NCI-H748 treated with DMSO at 0.1 percent for 48 hours (cell line): ENCODE data around the gene VPS36.
"Not testable (repeated sequence)": the region's sequence is repeated elsewhere in the genome, so short reads cannot be mapped to it uniquely, and the experiment has no call there.

Source experiments
- DNase-seq: peaks from one replicate; lab custom pipeline; 2025; lab: John Stamatoyannopoulos, UW

Gene VPS36, protein sequence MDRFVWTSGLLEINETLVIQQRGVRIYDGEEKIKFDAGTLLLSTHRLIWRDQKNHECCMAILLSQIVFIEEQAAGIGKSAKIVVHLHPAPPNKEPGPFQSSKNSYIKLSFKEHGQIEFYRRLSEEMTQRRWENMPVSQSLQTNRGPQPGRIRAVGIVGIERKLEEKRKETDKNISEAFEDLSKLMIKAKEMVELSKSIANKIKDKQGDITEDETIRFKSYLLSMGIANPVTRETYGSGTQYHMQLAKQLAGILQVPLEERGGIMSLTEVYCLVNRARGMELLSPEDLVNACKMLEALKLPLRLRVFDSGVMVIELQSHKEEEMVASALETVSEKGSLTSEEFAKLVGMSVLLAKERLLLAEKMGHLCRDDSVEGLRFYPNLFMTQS

DNA sequence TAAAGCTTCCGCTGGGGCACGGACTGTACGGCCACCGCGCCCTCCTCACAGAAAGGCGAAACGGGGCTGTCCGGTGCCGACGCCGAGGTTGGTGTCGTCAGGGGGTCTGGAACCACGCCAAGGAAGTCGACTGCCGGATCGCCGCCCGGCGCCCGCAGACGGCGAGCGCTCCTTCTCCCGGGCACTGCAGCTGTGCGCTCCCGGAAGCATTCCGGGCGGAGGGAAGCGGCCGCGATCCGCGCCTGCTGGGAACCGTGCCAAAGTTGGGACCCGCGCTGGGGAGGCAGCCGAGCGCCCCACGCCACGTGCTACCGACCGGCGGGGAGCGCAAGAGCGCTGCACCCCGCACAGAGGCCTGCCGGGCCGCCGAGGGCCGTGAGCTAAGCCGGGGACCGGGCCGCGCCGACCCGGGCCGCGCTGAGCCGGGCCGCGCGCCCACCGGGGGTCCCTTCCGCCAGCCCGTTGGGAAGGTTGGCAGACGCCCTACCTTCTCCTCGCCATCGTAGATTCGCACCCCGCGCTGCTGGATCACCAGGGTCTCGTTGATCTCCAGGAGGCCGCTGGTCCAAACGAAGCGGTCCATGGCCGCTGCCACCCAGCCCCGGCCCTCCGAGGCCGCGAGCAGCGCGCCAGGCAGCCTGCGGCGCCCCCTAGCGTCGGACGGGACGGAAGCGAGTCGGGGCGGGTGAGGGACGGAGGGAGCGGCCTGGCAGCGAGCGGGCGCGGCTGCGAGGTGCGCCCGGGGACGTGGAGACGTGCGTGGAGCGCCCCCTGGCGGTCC lies at the start of gene VPS36:
Gene VPS36, minus strand, starts transcription at position 623 of the 781 bp plus-strand sequence. Its CDS starts 40 bp downstream, at position 583.
- peak; percentile 45 for DNase-seq

DNA sequence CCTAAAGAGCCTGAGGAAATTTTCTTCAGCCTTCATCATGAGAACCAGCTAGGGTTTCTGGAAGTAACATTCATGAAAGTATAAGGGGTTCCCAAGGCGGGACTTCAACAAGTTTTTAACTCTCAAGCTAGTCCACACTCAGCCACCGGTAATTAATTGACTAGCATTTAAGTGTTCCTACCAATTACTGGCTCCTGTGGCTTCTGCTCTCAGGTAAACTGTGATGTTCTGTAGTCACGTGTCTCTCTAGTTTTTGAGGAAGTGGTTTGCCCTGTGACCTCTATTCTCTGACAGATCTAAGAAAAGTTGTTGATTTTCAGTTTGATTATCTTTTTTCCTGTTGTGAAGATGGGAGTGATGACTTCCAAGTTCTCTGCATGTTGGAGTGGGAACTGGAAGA lies 47.5 kb upstream of the VPS36 start:
- not testable (repeated sequence) for DNase-seq

DNA sequence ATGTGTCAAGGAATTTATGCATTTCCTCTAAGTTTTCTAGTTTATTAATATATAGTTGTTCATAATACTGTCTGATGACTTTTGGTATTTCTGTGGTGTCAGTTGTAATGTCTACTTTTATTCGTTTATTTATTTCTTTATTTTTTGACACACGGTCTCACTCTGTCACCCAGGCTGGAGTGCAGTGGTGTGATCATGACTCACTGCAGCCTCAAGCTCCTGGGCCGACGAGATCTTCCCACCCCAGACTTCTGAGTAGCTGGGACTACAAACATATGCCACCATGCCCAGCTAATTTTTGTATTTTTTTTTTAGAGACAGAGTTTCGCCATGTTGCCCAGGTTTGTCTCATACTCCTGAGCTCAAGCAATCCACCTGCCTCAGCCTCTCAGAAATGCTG lies 43.8 kb upstream of the VPS36 start:
- DNase-seq: not testable (repeated sequence)

DNA sequence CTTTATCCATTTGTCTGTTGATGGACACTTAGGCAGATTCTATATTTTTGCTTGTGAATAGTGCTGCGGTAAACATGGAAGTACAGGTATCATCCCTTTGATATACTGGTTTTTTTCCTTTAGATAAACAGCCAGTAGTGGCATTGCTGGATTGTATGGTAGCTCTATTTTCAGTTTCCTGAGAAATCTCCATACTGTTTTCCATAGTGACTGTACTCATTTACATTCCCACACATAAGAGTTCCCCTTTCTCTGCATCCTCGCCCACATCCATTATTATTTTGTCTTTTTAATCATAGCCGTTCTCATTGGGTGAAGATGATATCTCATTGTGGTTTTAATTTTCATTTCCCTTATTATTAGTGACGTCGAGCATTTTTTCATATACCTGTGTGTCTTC lies 40.6 kb upstream of the VPS36 start:
- not testable (repeated sequence) for DNase-seq

DNA sequence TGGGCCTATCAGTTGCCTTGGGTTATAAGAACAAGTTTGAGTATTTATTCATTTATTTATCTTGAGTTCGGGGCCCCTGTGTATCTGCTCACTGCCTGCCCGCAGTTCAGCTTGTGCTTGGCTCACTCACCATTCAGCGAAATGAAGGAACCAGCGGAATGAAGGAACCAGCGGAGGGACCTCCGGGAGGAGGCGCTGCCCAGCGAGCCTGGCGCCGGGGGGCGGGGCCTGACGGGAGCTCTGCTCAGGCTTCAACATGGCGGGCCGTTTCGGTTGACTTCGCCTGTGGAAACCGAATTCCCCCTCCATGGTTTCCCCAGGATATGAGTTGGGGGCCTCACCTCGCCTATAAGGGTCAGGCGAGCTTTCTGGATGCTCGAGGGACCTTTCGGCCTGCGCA lies 38.3 kb upstream of the VPS36 start:
- not testable (repeated sequence) for DNase-seq

DNA sequence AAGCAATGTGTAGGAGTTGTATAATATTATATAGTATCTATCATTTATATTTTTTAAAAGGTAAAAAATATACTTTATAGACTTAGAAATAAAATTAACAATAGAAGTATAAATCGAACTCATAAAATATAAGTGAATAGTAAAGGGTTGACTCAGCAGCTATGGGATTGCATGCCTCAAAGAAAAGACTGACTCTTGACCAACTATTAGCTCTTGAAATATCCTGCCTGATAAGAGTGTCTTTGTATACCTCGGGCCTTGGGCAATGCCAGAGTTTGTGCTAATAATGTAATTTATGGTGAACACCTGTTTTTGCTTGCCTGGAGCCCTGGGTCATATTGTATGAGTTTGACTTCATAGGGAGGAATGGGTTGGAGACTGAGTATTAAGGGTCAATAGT lies 36.6 kb upstream of the VPS36 start:
- DNase-seq: not testable (repeated sequence)

DNA sequence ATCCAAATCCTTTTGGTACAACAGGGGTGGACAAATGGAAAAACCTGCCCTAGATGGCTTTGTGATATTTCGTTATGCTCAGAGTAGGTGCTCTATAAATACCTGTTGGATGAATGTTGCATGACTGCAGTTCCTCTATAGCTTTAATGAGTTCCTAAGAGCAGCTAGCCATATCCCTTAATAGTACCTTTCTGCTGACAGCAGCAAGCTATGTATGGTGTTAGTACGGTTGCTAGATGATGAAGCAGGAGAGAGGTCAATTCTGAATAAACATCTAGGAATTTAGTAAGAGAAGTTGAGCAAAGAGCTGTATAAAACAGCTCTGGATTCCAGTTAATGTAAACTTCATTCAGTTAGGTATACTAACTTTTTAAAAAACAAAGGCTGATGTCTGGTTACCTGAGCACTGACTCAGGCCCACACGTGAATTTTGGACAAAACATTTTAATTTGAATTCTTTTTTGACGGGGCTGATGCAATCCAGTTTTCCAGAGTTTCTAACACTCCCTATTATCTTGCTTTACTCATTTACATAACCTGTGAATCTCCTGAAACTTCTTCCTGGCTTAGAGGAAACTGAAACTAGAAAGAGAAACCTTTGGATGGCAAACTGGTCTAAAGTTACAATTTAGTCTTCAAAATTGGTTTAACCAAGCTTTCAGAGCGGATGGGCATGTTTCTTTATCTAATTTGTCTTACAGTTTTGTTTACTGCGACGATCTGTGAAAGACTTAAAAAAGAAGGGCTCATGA lies 30.4 kb upstream of the VPS36 start:
- DNase-seq: not testable (repeated sequence)

DNA sequence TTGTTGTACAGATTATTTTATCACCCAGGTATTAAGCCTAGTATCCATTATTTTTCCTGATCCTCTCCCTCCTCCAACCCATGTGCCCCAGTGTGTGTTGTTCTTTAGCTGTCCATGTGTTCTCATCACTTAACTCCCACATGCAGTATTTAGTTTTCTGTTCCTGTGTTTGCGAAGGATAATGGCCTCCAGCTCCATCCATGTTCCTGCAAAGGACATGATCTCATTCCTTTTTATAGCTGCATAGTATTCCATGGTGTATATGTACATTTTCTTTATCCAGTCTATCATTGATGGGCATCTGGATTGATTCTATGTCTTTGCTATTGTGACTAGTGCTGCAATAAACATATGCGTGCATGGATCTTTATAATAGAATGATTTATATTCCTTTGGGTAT lies 18.1 kb upstream of the VPS36 start:
- DNase-seq: not testable (repeated sequence)

DNA sequence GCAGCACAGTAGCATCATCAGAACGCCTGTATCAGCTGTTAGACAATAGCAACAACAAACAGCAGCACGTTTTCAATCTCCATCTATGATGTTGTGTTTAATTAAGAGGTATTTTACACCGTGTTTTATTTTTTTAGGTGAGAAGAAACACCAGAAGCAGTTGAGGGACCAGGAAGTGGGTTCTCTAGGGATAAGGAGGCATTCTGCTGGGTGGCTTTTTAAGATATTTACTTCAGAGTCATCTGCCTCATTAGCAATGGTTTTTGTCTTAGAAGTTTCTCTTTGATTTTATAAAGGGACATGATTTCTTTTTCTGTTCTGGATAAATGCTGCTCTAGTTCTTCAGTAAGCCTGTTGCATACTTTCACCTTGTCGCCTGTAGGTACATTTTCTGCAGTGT lies 13.1 kb upstream of the VPS36 start:
- no peak for DNase-seq

DNA sequence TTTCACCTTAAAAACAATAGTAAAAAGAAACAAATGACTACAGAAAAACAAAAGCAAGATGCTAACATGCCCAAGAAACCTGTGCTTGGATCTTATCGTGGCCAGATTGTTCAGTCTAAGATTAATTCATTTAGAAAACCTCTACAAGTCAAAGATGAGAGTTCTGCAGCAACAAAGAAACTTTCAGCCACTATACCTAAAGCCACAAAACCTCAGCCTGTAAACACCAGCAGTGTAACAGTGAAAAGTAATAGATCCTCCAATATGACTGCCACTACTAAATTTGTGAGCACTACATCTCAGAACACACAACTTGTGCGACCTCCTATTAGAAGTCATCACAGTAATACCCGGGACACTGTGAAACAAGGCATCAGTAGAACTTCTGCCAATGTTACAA lies 10.8 kb upstream of the VPS36 start:
- DNase-seq: no peak

DNA sequence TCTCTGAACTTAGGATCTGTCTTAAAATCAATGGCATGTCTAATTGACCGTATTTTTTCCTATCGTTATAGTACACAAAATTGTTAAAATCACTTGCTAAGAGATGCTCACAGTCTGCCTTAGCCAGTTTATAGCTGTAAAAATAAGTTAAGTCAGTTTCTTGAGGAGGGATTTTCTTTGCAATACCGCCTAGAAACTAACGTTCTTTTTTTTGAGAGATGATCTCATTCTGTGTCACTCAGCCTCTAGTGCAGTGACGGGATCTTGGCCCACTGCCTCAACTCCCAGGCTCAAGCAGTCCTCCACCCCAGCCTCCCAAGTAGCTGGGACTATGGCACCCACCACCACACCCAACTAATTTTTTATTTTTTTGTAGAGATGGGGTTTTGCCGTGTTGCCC lies 9.2 kb upstream of the VPS36 start:
- no peak for DNase-seq

DNA sequence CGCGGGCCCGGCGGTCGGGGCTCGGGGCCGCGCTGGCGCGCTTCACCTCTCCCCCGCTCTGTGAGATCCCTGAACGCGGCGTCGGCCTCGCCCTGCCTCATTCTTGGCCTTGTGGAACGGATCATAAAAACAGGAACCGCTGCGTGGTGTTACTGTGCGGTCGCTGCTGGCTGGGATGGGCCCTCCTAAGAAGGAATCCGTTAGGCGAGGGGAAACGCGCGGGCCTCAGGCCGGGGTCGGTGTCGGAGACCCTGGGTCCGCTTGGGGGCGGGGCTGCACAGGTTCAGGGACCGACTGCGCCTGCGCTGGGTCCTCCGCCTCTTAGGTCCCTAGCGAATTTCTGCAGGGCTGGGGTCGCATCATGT lies 5.2 kb upstream of the VPS36 start:
- peak; percentile 73 for DNase-seq

DNA sequence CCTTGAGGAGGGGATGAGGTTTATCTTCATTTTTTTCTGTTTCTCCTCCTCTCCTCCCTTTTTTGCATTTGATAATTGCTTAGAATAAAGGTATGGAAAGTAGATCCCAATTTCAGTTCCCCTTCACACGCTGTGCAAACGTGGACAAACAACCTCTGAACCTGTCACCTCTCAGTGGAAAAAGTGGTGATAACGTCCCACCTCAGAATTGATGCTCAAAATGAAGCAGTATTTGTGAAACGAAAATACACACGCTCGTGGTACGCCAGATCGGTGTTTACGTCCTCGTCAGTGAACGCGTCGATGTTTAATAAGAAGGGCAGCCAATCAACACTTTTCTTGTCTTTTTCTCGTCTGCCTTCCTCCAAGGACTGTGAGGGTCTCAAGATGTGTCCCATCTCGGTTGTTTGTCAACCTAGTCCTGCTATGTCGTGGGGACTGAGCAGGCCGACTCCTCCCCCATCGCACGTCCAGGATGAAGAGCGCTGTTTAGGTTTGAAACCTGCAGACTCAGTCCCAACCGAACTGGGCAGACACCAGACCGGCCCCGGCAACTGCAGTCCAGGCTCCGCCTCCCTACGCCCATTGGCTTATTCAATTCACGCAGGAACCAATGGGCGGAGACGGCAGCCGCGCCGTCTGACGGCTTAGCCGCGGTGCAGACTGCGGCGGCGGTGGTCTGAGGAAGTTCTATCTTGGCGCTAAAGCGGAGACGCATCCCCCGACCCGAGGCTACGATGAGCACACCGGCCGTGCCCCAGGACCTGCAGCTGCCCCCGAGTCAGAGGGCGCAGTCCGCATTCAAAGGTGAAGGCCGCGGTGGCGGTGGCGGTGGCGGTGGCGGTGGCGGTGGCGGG lies 4.6 kb upstream of the VPS36 start, which contains the start of gene CKAP2:
Gene CKAP2, plus strand, starts transcription at position 659 of the 857 bp plus-strand sequence. Its CDS starts 79 bp downstream, at position 738.
- DNase-seq: peak; percentile 88

DNA sequence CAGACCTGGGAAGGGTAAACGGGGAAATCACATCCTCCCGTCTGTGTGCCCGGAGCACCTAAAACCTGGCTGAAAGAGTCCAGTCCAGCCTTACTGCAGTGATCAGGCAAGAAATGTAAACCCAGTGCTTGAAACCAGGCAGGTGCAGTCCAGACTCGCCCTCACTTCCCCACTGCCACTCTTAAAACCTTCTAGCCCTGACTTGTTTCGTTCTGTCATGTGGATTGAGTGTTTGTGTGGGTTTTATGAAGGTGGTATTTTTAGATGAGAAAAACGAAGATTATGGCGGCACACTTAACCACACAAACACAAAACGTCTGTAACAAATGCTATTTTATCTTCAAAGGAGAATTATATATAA lies 4.0 kb upstream of the VPS36 start:
- peak; percentile 58 for DNase-seq

DNA sequence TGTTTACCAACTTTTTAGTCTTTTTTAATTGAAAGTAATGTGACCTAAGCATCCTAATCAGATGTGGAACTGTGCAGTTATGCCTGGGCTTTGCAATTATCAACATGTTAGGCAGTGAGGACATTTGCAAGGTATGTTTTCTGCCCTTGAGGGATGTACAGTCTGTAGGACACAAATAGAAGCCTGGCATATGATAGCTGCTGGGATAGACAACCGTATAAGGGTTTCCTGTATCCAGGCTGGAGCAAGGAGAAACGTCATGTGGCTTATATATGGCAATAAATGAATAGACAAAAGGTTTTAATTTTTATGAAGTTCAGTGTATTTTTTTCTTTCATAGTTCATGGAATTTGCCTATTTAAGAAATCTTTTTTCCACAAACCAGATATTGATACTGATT lies 2.0 kb upstream of the VPS36 start:
- DNase-seq: no peak

DNA sequence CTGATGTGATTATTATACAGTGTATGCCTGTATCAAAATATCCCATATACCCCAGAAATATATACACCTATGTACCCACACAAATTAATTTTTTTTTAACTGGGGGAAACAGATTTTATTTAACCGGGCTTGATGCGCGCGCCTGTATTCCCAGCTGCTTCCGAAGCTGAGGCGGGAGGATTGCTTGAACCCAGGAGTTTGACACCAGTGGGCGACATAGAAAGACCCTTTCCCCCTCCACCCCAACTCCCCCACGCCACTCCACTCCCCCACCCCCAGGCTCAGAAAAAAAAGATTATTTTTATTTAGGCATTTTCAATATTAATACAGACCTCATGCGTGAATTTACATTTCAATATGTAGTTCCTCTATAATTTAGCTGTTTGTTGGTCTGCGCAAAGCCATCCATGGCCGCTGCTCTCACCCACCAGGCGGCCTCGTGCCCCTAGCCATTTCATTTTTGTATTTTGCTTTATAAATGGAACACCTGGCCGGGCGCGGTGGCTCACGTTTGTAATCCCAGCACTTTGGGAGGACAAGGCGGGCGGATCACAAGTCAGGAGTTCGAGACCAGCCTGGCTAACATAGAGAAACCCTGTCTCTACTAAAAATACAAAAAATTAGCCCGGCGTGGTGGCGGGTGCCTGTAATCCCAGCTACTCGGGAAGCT lies 836 bp upstream of the VPS36 start:
- no peak for DNase-seq

DNA sequence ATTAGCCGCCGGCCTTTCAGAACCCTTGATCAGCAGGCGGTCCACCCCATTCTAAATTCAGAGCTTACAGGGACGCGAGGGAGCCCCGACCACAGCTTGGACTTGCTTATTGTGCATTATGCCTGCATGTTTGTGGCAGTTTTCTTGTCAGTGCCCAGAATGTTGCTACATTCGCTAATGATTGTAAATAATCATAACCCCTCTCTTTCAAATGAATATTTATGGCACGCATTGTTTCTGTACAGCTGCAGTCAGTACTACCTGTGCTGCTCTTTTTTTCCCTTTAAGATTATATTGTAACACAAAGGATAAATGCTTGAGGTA lies 321 bp upstream of the VPS36 start:
- DNase-seq: peak; percentile 85

DNA sequence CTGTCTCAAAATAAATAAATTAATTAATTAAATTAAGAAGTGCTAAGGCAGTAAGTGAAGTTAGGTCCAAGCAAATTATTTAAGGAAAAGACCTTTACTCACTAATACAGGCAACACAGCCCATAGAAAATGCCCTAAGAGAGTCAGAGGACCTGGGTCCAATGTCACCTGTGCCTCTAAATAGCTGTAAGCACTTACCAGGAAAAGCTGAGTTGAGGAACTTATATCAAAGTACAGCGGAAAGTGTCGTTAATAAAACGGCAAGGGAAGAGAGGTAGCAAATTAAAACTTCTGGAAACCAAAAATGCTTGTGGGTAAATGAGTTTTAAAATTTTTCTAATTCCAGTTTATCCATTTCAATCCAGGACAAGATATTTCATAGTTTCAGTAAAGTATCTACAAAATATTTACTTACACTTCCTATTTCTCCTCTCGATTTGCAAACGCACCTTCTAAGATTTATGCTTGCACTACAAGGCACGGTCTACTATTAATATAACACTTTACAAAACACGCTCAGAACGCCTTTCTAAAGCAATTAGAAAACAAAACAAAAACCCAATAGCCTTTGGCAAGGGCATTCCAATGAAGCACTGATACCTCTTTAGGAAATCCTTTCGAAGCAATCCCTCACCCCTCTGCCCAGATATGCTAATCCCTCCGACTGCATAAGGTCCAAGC lies 963 bp downstream of the VPS36 start:
- no peak for DNase-seq

DNA sequence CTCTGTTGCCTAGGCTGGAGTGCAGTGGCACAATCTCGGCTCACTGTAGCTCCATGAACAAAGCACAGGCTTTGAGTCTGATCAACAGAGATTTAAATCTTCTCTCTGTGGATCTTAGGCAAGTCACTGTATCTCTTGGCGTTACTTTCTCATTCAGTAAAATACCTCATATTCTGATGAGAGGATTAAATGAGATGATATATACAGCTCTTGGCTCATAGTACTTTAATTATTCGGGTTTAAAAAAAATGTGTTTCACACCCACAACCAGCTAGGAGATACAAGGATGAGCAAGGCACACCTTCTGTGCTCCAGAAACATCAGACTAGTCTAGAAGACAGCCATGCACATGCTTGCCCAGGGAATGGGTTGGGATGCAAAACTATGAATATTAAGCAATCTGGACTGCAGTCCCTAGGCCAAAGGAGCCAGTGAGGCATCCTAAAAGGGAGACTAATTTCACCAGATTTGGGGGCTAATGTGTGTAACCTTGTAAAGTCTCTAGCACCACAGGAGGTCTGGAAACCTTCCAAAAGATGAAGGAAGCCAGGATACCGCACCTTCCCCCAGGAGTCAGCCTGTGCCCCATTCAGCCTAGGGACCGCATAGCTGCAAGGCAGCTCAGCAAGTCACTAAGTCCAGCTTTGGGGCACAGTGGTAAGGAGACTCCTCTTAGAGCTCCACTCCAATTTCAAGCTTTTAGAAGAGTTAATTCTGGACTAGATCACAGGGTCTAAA lies 2.5 kb downstream of the VPS36 start:
- DNase-seq: no peak

DNA sequence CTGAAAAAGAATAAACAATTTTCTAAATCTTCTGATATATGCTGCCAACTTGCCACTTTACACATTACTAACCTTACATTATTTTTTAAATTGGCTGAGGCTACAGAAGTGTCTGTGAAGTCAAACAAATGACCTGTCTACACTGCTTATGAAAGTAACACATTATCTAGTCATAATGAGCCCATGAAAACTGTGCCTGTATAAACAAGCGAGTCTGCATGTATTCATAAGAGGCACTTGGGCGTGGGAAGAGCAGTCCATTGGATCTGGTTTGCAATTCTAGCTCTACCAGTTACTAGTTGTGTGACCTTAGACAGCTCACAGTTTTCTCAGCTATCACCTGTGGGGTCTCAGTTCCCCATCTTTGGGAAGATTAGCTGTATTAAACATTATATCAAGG lies 3.1 kb downstream of the VPS36 start:
- DNase-seq: no peak
